ENCODE measurements around the gene MAGT1.

DNA sequence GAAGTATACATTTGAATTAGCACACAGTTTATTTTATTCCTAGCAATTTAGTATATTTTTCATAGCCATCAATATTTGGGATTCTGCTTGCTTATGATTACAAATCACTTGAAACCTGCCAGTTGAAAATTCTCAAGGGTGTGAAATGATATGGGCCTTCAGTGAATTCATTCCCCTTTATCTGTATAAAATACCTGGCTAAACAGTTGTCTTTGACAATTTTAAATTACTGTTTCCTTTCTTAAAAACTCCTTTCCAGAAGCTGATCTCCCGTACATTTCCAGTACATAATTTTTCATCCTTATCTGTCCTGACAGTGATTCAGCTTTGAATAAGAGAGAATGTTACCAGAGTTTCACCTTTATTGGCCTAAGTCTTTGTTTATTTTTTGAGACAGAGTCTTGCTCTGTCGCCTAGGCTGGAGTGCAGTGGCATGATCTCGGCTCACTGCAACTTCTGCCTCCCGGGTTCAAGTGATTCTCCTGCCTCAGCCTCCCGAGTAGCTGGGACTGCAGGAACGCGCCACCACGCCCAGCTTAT is 29.2 kb upstream of the MAGT1 start:
- TF ChIP-seq GABPA (IDR thresholded peaks at IDR 0.05; ENCODE audit: low read depth), result no peak
- TF ChIP-seq SPI1 (IDR thresholded peaks at IDR 0.05; ENCODE audit: borderline replicate concordance, low read depth), result no peak
- TF ChIP-seq, protein P1, sequence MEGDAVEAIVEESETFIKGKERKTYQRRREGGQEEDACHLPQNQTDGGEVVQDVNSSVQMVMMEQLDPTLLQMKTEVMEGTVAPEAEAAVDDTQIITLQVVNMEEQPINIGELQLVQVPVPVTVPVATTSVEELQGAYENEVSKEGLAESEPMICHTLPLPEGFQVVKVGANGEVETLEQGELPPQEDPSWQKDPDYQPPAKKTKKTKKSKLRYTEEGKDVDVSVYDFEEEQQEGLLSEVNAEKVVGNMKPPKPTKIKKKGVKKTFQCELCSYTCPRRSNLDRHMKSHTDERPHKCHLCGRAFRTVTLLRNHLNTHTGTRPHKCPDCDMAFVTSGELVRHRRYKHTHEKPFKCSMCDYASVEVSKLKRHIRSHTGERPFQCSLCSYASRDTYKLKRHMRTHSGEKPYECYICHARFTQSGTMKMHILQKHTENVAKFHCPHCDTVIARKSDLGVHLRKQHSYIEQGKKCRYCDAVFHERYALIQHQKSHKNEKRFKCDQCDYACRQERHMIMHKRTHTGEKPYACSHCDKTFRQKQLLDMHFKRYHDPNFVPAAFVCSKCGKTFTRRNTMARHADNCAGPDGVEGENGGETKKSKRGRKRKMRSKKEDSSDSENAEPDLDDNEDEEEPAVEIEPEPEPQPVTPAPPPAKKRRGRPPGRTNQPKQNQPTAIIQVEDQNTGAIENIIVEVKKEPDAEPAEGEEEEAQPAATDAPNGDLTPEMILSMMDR (IDR thresholded peaks at IDR 0.05; ENCODE audit: insufficient read depth, low read length), result no peak

Measured in HL-60 (cell line).